AG09319 (cell line): ENCODE measurements around the gene SLC26A6.

Experiments used
- DNase-seq: peaks from one replicate; pipeline ENCODE4 v3.0.0-alpha.2; 2010; ENCODE audit warnings: low read depth; ENCODE audit errors: extremely low read depth
- CTCF ChIP-seq: IDR thresholded peaks from 2 replicates; pipeline ENCODE4 v1.5.1; 2011; ENCODE audit warnings: low read depth, mild to moderate bottlenecking, inconsistent platforms, low read length, moderate library complexity

SLC26A6 gene

GRCh38 chr3:48650723-48651122 is 15.5 kb upstream of the SLC26A6 start:
- TF ChIP-seq CTCF, result no peak

GRCh38 chr3:48648188-48648850 is 13.1 kb upstream of the SLC26A6 start:
- TF ChIP-seq CTCF, result no peak

More at GRCh38 chr3:48650723-48651122, 15.5 kb upstream of the SLC26A6 start:
- no peak for DNase-seq

GRCh38 chr3:48647714-48648113 is 12.5 kb upstream of the SLC26A6 start:
- DNase-seq, result no peak
- no peak for TF ChIP-seq CTCF

More at GRCh38 chr3:48648188-48648850, 13.1 kb upstream of the SLC26A6 start:
- DNase-seq, result no peak

- TF ChIP-seq CTCF, result no peak
- no peak for DNase-seq
These were observed 9.9 kb upstream of the SLC26A6 start for GRCh38 chr3:48644898-48645760.

GRCh38 chr3:48642605-48643004 is 7.3 kb upstream of the SLC26A6 start:
- no peak for TF ChIP-seq CTCF
- no peak for DNase-seq

GRCh38 chr3:48641396-48641795 is 6.1 kb upstream of the SLC26A6 start:
- no peak for TF ChIP-seq CTCF
- DNase-seq, result no peak
